Keratinocyte (primary cell): Measurements from ENCODE around the gene SLC1A5. TPM values are rescaled to one million over a fixed set of nuclear protein-coding genes. Genes with fewer than 3 reads are reported as not detected.

Source experiments
- DNase-seq: peaks from one replicate; pipeline ENCODE4 v3.0.0-alpha.2; 2011; ENCODE audit warnings: low read depth, missing footprints, low spot score
- FAIRE-seq: peaks from 2 replicates; lab custom pipeline; 2011; peaks lifted over from hg19 to GRCh38; lab: Jason Lieb, UNC
- H2AFZ ChIP-seq: 2 replicates; pipeline ENCODE4 v1.6.0; 2012; ENCODE audit warnings: low read length, control low read depth, inconsistent platforms; ENCODE audit not compliant: control insufficient read depth
- H3K27ac ChIP-seq: 2 replicates; pipeline ENCODE4 v1.5.1; 2011; ENCODE audit warnings: low read length; ENCODE audit not compliant: control insufficient read depth, insufficient read depth
- H3K27me3 ChIP-seq: 3 replicates; pipeline ENCODE4 v1.6.0; 2011; ENCODE audit warnings: low read length; ENCODE audit not compliant: control insufficient read depth, insufficient read depth; ENCODE audit errors: extremely low read depth
- H3K36me3 ChIP-seq, 2 experiments: 2 replicates in 1 of 2; 3 replicates in 1 of 2; pipeline ENCODE4 v1.5.1; 2011; ENCODE audit warnings: low read length in 2 of 2, mild to moderate bottlenecking in 1 of 2; ENCODE audit not compliant: control insufficient read depth in 2 of 2, insufficient read depth in 2 of 2; ENCODE audit errors: extremely low read depth in 1 of 2
- H3K4me1 ChIP-seq: 3 replicates; pipeline ENCODE4 v1.5.1; 2011; ENCODE audit warnings: low read length; ENCODE audit not compliant: control insufficient read depth, insufficient read depth; ENCODE audit errors: extremely low read depth
- H3K4me2 ChIP-seq: 3 replicates; pipeline ENCODE4 v1.6.0; 2011; ENCODE audit warnings: low read depth, low read length; ENCODE audit not compliant: control insufficient read depth, insufficient read depth; ENCODE audit errors: extremely low read depth
- H3K4me3 ChIP-seq, 3 experiments: fragments of 200-600 bp in 1 of 3; sonication (generic) in 1 of 3; 2 replicates in 2 of 3; 3 replicates in 1 of 3; pipeline ENCODE4 v1.5.1; 2011 to 2016; ENCODE audit warnings: low read length in 3 of 3, mild to moderate bottlenecking in 3 of 3, control low read depth in 2 of 3, inconsistent platforms in 1 of 3, low read depth in 1 of 3, mixed read lengths in 1 of 3, mixed run types in 1 of 3, moderate library complexity in 1 of 3; ENCODE audit not compliant: control insufficient read depth in 2 of 3, insufficient read depth in 2 of 3; ENCODE audit errors: extremely low read depth in 1 of 3
- H3K79me2 ChIP-seq: 2 replicates; pipeline ENCODE4 v1.6.0; 2012; ENCODE audit warnings: low read length; ENCODE audit not compliant: control insufficient read depth, insufficient read depth
- H3K9ac ChIP-seq: 3 replicates; pipeline ENCODE4 v1.6.0; 2011; ENCODE audit warnings: low read length; ENCODE audit not compliant: control insufficient read depth, insufficient read depth; ENCODE audit errors: extremely low read depth
- H3K9me1 ChIP-seq: 3 replicates; pipeline ENCODE4 v1.6.0; 2011; ENCODE audit warnings: low read length; ENCODE audit not compliant: control insufficient read depth, insufficient read depth; ENCODE audit errors: extremely low read depth
- H3K9me3 ChIP-seq: 2 replicates; pipeline ENCODE4 v1.5.1; 2012; ENCODE audit warnings: low read depth, low read length; ENCODE audit not compliant: control insufficient read depth
- H4K20me1 ChIP-seq: 3 replicates; pipeline ENCODE4 v1.6.0; 2011; ENCODE audit warnings: low read length; ENCODE audit not compliant: control insufficient read depth, insufficient read depth; ENCODE audit errors: extremely low read depth
- EZH2 ChIP-seq: IDR thresholded peaks from one replicate; pipeline ENCODE4 v1.6.1; 2012; ENCODE audit warnings: inconsistent platforms, mild to moderate bottlenecking, low read length, moderate library complexity
- dilution Hi-C: fragments of 300-500 bp; cut with MboI; formaldehyde crosslinking; loops from one replicate; pipeline ENCODE4 v1.7.0; 2020; ENCODE audit warnings: low sequenced_read_pairs; ENCODE audit not compliant: extremely low pct_ligation_motif_present
- polyA minus RNA-seq, 3 experiments: library from RNA; depleted of rRNA, polyadenylated mRNA; stranded (reverse); fragments of >200 nt; gene quantifications; 1 replicate in 1 of 3; 2 replicates in 1 of 3; 3 replicates in 1 of 3; pipeline ENCODE4 v1.2.3, GENCODE V29; 2011
- polyA plus RNA-seq, 5 experiments: library from polyadenylated mRNA; depleted of rRNA in 3 of 5; stranded (reverse) in 3 of 5; stranded (forward) in 1 of 5; unstranded in 1 of 5; fragments of >200 nt; gene quantifications; 1 replicate in 1 of 5; 2 replicates in 3 of 5; 3 replicates in 1 of 5; pipeline versions ENCODE4 v1.2.1 to v1.2.3, GENCODE V29; 2011 to 2012; ENCODE audit warnings: missing spikeins in 2 of 5, low read depth in 1 of 5, low replicate concordance in 1 of 5
- TF ChIP-seq, protein P1 (sequence below), 3 experiments: IDR thresholded peaks in 1 of 3; conservative IDR thresholded peaks in 1 of 3; optimal IDR thresholded peaks in 1 of 3; 2 replicates in 2 of 3; 3 replicates in 1 of 3; pipeline versions ENCODE3 to v1.5.1; 2011; ENCODE audit warnings: low read length in 3 of 3, mild to moderate bottlenecking in 3 of 3, moderate library complexity in 2 of 3, control low read depth in 1 of 3, inconsistent platforms in 1 of 3; ENCODE audit not compliant: insufficient read depth in 2 of 3; ENCODE audit errors: extremely low read depth in 1 of 3

SLC1A5 gene
- polyA plus RNA-seq (74.8 to 137 TPM (median 90.4 TPM) in 3 replicates), polyA minus RNA-seq (111 to 343 TPM (median 153 TPM) in 3 replicates)
- polyA plus RNA-seq (2011; ENCODE audit: low read depth): 101 TPM
- 53.8 and 70.9 TPM in 2 replicates for polyA plus RNA-seq (2011; cell fraction: cytosol; rRNA removed)
- 182 and 206 TPM in 2 replicates for polyA plus RNA-seq (2011; cell fraction: nucleus; rRNA removed)
- polyA plus RNA-seq (2012; ENCODE audit: low replicate concordance): 158 and 196 TPM in 2 replicates
- 98.0 TPM for polyA minus RNA-seq (2011; cell fraction: cytosol; rRNA and poly(A)+ RNA removed)
- polyA minus RNA-seq (2011; cell fraction: nucleus; rRNA and poly(A)+ RNA removed): 134 and 156 TPM in 2 replicates

- Histone ChIP-seq H3K27me3 (no peaks in the 10 kb centered on the region), H4K20me1 (no peaks in the 10 kb centered on the region), H3K9ac (peak within 1 kb of the TSS; percentile 93), H3K9me3 (no peaks in the 10 kb centered on the region), H3K4me3 (peak within 1 kb of the TSS; percentile 92 to 99 (median 92)), H3K4me2 (peak within 1 kb of the TSS; percentile 87), H2AFZ (no peak within 1 kb of the TSS), H3K27ac (peak within 1 kb of the TSS; percentile 95), H3K36me3 (peaks cover 0 to 25% of the 10 kb centered on the region in 2 experiments), H3K79me2 (peaks cover 48% of the 10 kb centered on the region), H3K9me1 (no peaks in the 10 kb centered on the region), H3K4me1 (peaks cover 28% of the 10 kb centered on the region)
- TF ChIP-seq EZH2: no peak
- TF ChIP-seq, protein P1, sequence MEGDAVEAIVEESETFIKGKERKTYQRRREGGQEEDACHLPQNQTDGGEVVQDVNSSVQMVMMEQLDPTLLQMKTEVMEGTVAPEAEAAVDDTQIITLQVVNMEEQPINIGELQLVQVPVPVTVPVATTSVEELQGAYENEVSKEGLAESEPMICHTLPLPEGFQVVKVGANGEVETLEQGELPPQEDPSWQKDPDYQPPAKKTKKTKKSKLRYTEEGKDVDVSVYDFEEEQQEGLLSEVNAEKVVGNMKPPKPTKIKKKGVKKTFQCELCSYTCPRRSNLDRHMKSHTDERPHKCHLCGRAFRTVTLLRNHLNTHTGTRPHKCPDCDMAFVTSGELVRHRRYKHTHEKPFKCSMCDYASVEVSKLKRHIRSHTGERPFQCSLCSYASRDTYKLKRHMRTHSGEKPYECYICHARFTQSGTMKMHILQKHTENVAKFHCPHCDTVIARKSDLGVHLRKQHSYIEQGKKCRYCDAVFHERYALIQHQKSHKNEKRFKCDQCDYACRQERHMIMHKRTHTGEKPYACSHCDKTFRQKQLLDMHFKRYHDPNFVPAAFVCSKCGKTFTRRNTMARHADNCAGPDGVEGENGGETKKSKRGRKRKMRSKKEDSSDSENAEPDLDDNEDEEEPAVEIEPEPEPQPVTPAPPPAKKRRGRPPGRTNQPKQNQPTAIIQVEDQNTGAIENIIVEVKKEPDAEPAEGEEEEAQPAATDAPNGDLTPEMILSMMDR (optimal IDR thresholded peaks at IDR 0.05 in 1 of 3, IDR thresholded peaks at IDR 0.05 in 1 of 3, conservative IDR thresholded peaks at IDR 0.05 in 1 of 3; ENCODE audit: extremely low read depth in 1 of 3, insufficient read depth in 2 of 3, low read length in 3 of 3): no peak
- FAIRE-seq (no peak), DNase-seq (no peak)
- dilution Hi-C loops: no loop called here
Measured at GRCh38 chr19:46788262-46788967, at the start of gene SLC1A5. SLC1A5 (minus strand) TSS chr19:46788594; CDS start chr19:46787965, 629 bp downstream.

- Histone ChIP-seq H3K9ac (no peak overlapping the region), H3K27ac (no peak overlapping the region), H3K9me3 (no peaks in the 10 kb centered on the region), H3K4me3 (no peak overlapping the region), H3K4me2 (no peak overlapping the region), H4K20me1 (no peaks in the 10 kb centered on the region), H2AFZ (no peak overlapping the region), H3K27me3 (no peaks in the 10 kb centered on the region), H3K36me3 (peaks cover 23 to 32% of the 10 kb centered on the region in 2 experiments), H3K4me1 (peaks cover 18% of the 10 kb centered on the region), H3K79me2 (peaks cover 9% of the 10 kb centered on the region), H3K9me1 (no peaks in the 10 kb centered on the region)
- no peak for TF ChIP-seq EZH2
- dilution Hi-C loops: no loop called here
- DNase-seq (no peak), FAIRE-seq (no peak)
Measured at GRCh38 chr19:46838160-46838559, 49.8 kb upstream of the SLC1A5 start.
